H7 (cell line): ENCODE results near the gene CDK10. TPM values are rescaled to one million over a fixed set of nuclear protein-coding genes. Genes with fewer than 3 reads are reported as not detected.

Experiments used
- DNase-seq: peaks from one replicate; pipeline ENCODE4 v3.0.0; 2012
- H3K27me3 ChIP-seq: 2 replicates; pipeline ENCODE4 v1.6.0; 2011; ENCODE audit warnings: mild to moderate bottlenecking, low read length; ENCODE audit not compliant: control insufficient read depth, insufficient read depth
- H3K36me3 ChIP-seq: replicated peaks from 2 replicates; pipeline ENCODE4 v1.5.1; 2011; ENCODE audit warnings: low read length; ENCODE audit not compliant: control insufficient read depth, insufficient read depth
- H3K4me3 ChIP-seq: 2 replicates; pipeline ENCODE4 v1.5.1; 2011; ENCODE audit warnings: low read depth, mild to moderate bottlenecking, control low read depth, low read length, moderate library complexity; ENCODE audit not compliant: insufficient read depth
- total RNA-seq: library from RNA; depleted of rRNA; stranded (reverse); fragments of >200 nt; shearing (Covaris generic); gene quantifications from 2 replicates; pipeline ENCODE4 v1.2.3, GENCODE V29; 2014; rRNA removed

The CDK10 gene
- total RNA-seq, 1 experiment from 2014 or later = 36.5 TPM

- Histone ChIP-seq H3K4me3 (no peak overlapping the region), H3K27me3 (no peaks in the 10 kb centered on the region), H3K36me3 (peaks cover 41% of the 10 kb centered on the region)
- no peak for DNase-seq
Measured at GRCh38 chr16:89739383-89739782, 52.9 kb downstream of the CDK10 start.

- DNase-seq = no peak
- no peak overlapping the region for H3K4me3 ChIP-seq
- peaks cover 53% of the 10 kb centered on the region for H3K36me3 ChIP-seq
- H3K27me3 ChIP-seq = no peaks in the 10 kb centered on the region
Measured at GRCh38 chr16:89741342-89742014, 55.0 kb downstream of the CDK10 start.

- Histone ChIP-seq H3K4me3 (no peak overlapping the region), H3K36me3 (peaks cover 50% of the 10 kb centered on the region)
Measured at GRCh38 chr16:89742948-89743347, 56.5 kb downstream of the CDK10 start.

GRCh38 chr16:89744813-89745212 is 58.3 kb downstream of the CDK10 start:
- peaks cover 42% of the 10 kb centered on the region for H3K36me3 ChIP-seq
- no peaks in the 10 kb centered on the region for H3K27me3 ChIP-seq
- DNase-seq = no peak
- no peak overlapping the region for H3K4me3 ChIP-seq

More at GRCh38 chr16:89742948-89743347, 56.5 kb downstream of the CDK10 start:
- no peaks in the 10 kb centered on the region for H3K27me3 ChIP-seq
- DNase-seq = no peak

Other genes with a start within 250 kb of the CDK10 start
- gene ANKRD11, start 196.1 kb upstream of the CDK10 start, total RNA-seq = 54.4 and 77.3 TPM in 2 replicates
- 120 and 161 TPM in 2 replicates for gene SPG7, start 178.3 kb upstream of the CDK10 start, total RNA-seq
- 6,334 and 6,497 TPM in 2 replicates for gene RPL13, start 126.0 kb upstream of the CDK10 start, total RNA-seq
- 5.9 and 11.8 TPM in 2 replicates for gene CPNE7, start 110.9 kb upstream of the CDK10 start, total RNA-seq
- 2.6 and 2.7 TPM in 2 replicates for gene DPEP1, start 73.0 kb upstream of the CDK10 start, total RNA-seq
- gene CHMP1A, start 29.0 kb upstream of the CDK10 start, total RNA-seq = 85.2 and 89.7 TPM in 2 replicates
- 5.5 and 7.0 TPM in 2 replicates for gene SPATA33, start 28.9 kb upstream of the CDK10 start, total RNA-seq
- 13.5 and 16.0 TPM in 2 replicates for gene SPATA2L, start 15.0 kb downstream of the CDK10 start, total RNA-seq
- gene VPS9D1, start 34.2 kb downstream of the CDK10 start, total RNA-seq = 1.9 and 4.5 TPM in 2 replicates
- 8.0 and 11.4 TPM in 2 replicates for gene ZNF276, start 34.8 kb downstream of the CDK10 start, total RNA-seq
- 51.9 and 52.0 TPM in 2 replicates for gene FANCA, start 130.0 kb downstream of the CDK10 start, total RNA-seq
- 8.2 and 9.6 TPM in 2 replicates for gene SPIRE2, start 141.8 kb downstream of the CDK10 start, total RNA-seq
- gene TCF25, start 186.9 kb downstream of the CDK10 start, total RNA-seq = 70.5 and 71.8 TPM in 2 replicates
- gene MC1R, start 232.2 kb downstream of the CDK10 start, total RNA-seq = 5.6 and 6.5 TPM in 2 replicates
- gene TUBB3, start 236.7 kb downstream of the CDK10 start, total RNA-seq = 390 and 607 TPM in 2 replicates